HepG2 (cell line): ENCODE measurements around the gene OVAAL.

Source experiments
- CBFB ChIP-seq: sonication (generic); formaldehyde crosslinking; IDR thresholded peaks from 2 replicates; pipeline ENCODE4 v1.4.0; 2020; ENCODE audit warnings: missing genetic modification reagents
- CTCF ChIP-seq: sonication (generic); formaldehyde crosslinking; IDR thresholded peaks from 2 replicates; pipeline ENCODE4 v1.5.0; 2020; ENCODE audit warnings: mild to moderate bottlenecking, missing genetic modification reagents, moderate library complexity
- MAX ChIP-seq: IDR thresholded peaks from 2 replicates; pipeline ENCODE4 v1.6.1; 2012; ENCODE audit warnings: inconsistent platforms
- ZBTB2 ChIP-seq: sonication (generic); formaldehyde crosslinking; IDR thresholded peaks from 2 replicates; pipeline ENCODE4 v1.8.0; 2022; ENCODE audit warnings: low read depth, missing genetic modification reagents

GRCh38 chr1:180597520-180597919, 38.8 kb downstream of the OVAAL start:
- TF ChIP-seq MAX (no peak), CBFB (CRISPR knock-in tag) (no peak), CTCF (CRISPR knock-in tag) (no peak), ZBTB2 (no peak)
